Measurements from ENCODE around the gene AREL1.
"Not testable (repeated sequence)": the region's sequence is repeated elsewhere in the genome, so short reads cannot be mapped to it uniquely, and the experiment has no call there.

The AREL1 gene

GRCh38 chr14:74712499-74713394, at the start of gene AREL1, which contains the start of gene FCF1:
Gene AREL1 (minus strand): TSS chr14:74713080. CDS start chr14:74685615, 27,465 bp downstream.
Gene FCF1 (plus strand): TSS chr14:74713144. CDS start chr14:74713198, 54 bp downstream.
- peak; percentile 90 for DNase-seq (ENCODE audit: low spot score)
- no peak for TF ChIP-seq CTCF (IDR thresholded peaks at IDR 0.05; ENCODE audit: extremely low read depth, missing control alignments)

- DNase-seq (ENCODE audit: low spot score): not testable (repeated sequence)
Observed at GRCh38 chr14:74758505-74758904, 45.6 kb upstream of the AREL1 start.

- DNase-seq (ENCODE audit: low spot score): no peak
Observed at GRCh38 chr14:74756326-74756725, 43.4 kb upstream of the AREL1 start.

GRCh38 chr14:74754899-74755298, 42.0 kb upstream of the AREL1 start:
- TF ChIP-seq CTCF (IDR thresholded peaks at IDR 0.05; ENCODE audit: extremely low read depth, missing control alignments): no peak
- no peak for DNase-seq (ENCODE audit: low spot score)

More at GRCh38 chr14:74756326-74756725, 43.4 kb upstream of the AREL1 start:
- no peak for TF ChIP-seq CTCF (IDR thresholded peaks at IDR 0.05; ENCODE audit: extremely low read depth, missing control alignments)

GRCh38 chr14:74754157-74754556, 41.3 kb upstream of the AREL1 start:
- no peak for TF ChIP-seq CTCF (IDR thresholded peaks at IDR 0.05; ENCODE audit: extremely low read depth, missing control alignments)
- no peak for DNase-seq (ENCODE audit: low spot score)

GRCh38 chr14:74747237-74747636, 34.4 kb upstream of the AREL1 start:
- TF ChIP-seq CTCF (IDR thresholded peaks at IDR 0.05; ENCODE audit: extremely low read depth, missing control alignments): no peak

GRCh38 chr14:74739293-74740030, 26.6 kb upstream of the AREL1 start:
- no peak for TF ChIP-seq CTCF (IDR thresholded peaks at IDR 0.05; ENCODE audit: extremely low read depth, missing control alignments)
- DNase-seq (ENCODE audit: low spot score): no peak

More at GRCh38 chr14:74747237-74747636, 34.4 kb upstream of the AREL1 start:
- no peak for DNase-seq (ENCODE audit: low spot score)
